Keratinocyte (primary cell): ENCODE measurements around the gene GATAD2B. TPM values are rescaled to one million over a fixed set of nuclear protein-coding genes. Genes with fewer than 3 reads are reported as not detected.
"Not testable (repeated sequence)": the region's sequence is repeated elsewhere in the genome, so short reads cannot be mapped to it uniquely, and the experiment has no call there.

Experiments
- DNase-seq: peaks from one replicate; pipeline ENCODE4 v3.0.0-alpha.2; 2011; ENCODE audit warnings: low read depth, missing footprints, low spot score
- FAIRE-seq: peaks from 2 replicates; lab custom pipeline; 2011; peaks lifted over from hg19 to GRCh38; lab: Jason Lieb, UNC
- H2AFZ ChIP-seq: 2 replicates; pipeline ENCODE4 v1.6.0; 2012; ENCODE audit warnings: low read length, control low read depth, inconsistent platforms; ENCODE audit not compliant: control insufficient read depth
- H3K27ac ChIP-seq: 2 replicates; pipeline ENCODE4 v1.5.1; 2011; ENCODE audit warnings: low read length; ENCODE audit not compliant: control insufficient read depth, insufficient read depth
- H3K27me3 ChIP-seq: 3 replicates; pipeline ENCODE4 v1.6.0; 2011; ENCODE audit warnings: low read length; ENCODE audit not compliant: control insufficient read depth, insufficient read depth; ENCODE audit errors: extremely low read depth
- H3K36me3 ChIP-seq, 2 experiments: 2 replicates in 1 of 2; 3 replicates in 1 of 2; pipeline ENCODE4 v1.5.1; 2011; ENCODE audit warnings: low read length in 2 of 2, mild to moderate bottlenecking in 1 of 2; ENCODE audit not compliant: control insufficient read depth in 2 of 2, insufficient read depth in 2 of 2; ENCODE audit errors: extremely low read depth in 1 of 2
- H3K4me1 ChIP-seq: 3 replicates; pipeline ENCODE4 v1.5.1; 2011; ENCODE audit warnings: low read length; ENCODE audit not compliant: control insufficient read depth, insufficient read depth; ENCODE audit errors: extremely low read depth
- H3K4me2 ChIP-seq: 3 replicates; pipeline ENCODE4 v1.6.0; 2011; ENCODE audit warnings: low read depth, low read length; ENCODE audit not compliant: control insufficient read depth, insufficient read depth; ENCODE audit errors: extremely low read depth
- H3K4me3 ChIP-seq, 3 experiments: fragments of 200-600 bp in 1 of 3; sonication (generic) in 1 of 3; 2 replicates in 2 of 3; 3 replicates in 1 of 3; pipeline ENCODE4 v1.5.1; 2011 to 2016; ENCODE audit warnings: low read length in 3 of 3, mild to moderate bottlenecking in 3 of 3, control low read depth in 2 of 3, inconsistent platforms in 1 of 3, low read depth in 1 of 3, mixed read lengths in 1 of 3, mixed run types in 1 of 3, moderate library complexity in 1 of 3; ENCODE audit not compliant: control insufficient read depth in 2 of 3, insufficient read depth in 2 of 3; ENCODE audit errors: extremely low read depth in 1 of 3
- H3K79me2 ChIP-seq: 2 replicates; pipeline ENCODE4 v1.6.0; 2012; ENCODE audit warnings: low read length; ENCODE audit not compliant: control insufficient read depth, insufficient read depth
- H3K9ac ChIP-seq: 3 replicates; pipeline ENCODE4 v1.6.0; 2011; ENCODE audit warnings: low read length; ENCODE audit not compliant: control insufficient read depth, insufficient read depth; ENCODE audit errors: extremely low read depth
- H3K9me1 ChIP-seq: 3 replicates; pipeline ENCODE4 v1.6.0; 2011; ENCODE audit warnings: low read length; ENCODE audit not compliant: control insufficient read depth, insufficient read depth; ENCODE audit errors: extremely low read depth
- H3K9me3 ChIP-seq: 2 replicates; pipeline ENCODE4 v1.5.1; 2012; ENCODE audit warnings: low read depth, low read length; ENCODE audit not compliant: control insufficient read depth
- H4K20me1 ChIP-seq: 3 replicates; pipeline ENCODE4 v1.6.0; 2011; ENCODE audit warnings: low read length; ENCODE audit not compliant: control insufficient read depth, insufficient read depth; ENCODE audit errors: extremely low read depth
- EZH2 ChIP-seq: IDR thresholded peaks from one replicate; pipeline ENCODE4 v1.6.1; 2012; ENCODE audit warnings: inconsistent platforms, mild to moderate bottlenecking, low read length, moderate library complexity
- dilution Hi-C: fragments of 300-500 bp; cut with MboI; formaldehyde crosslinking; loops from one replicate; pipeline ENCODE4 v1.7.0; 2020; ENCODE audit warnings: low sequenced_read_pairs; ENCODE audit not compliant: extremely low pct_ligation_motif_present
- polyA plus RNA-seq, 5 experiments: library from polyadenylated mRNA; depleted of rRNA in 3 of 5; stranded (reverse) in 3 of 5; stranded (forward) in 1 of 5; unstranded in 1 of 5; fragments of >200 nt; gene quantifications; 1 replicate in 1 of 5; 2 replicates in 3 of 5; 3 replicates in 1 of 5; pipeline versions ENCODE4 v1.2.1 to v1.2.3, GENCODE V29; 2011 to 2012; ENCODE audit warnings: missing spikeins in 2 of 5, low read depth in 1 of 5, low replicate concordance in 1 of 5
- TF ChIP-seq, protein P1 (sequence below), 3 experiments: IDR thresholded peaks in 1 of 3; conservative IDR thresholded peaks in 1 of 3; optimal IDR thresholded peaks in 1 of 3; 2 replicates in 2 of 3; 3 replicates in 1 of 3; pipeline versions ENCODE3 to v1.5.1; 2011; ENCODE audit warnings: low read length in 3 of 3, mild to moderate bottlenecking in 3 of 3, moderate library complexity in 2 of 3, control low read depth in 1 of 3, inconsistent platforms in 1 of 3; ENCODE audit not compliant: insufficient read depth in 2 of 3; ENCODE audit errors: extremely low read depth in 1 of 3

Gene GATAD2B
- polyA plus RNA-seq, 1 donor (not counting 4 experiments of a cell fraction or from before 2014, with no cell fraction given): 6.1 TPM

GRCh38 chr1:153912349-153912748 lies 10.4 kb downstream of the GATAD2B start:
- Histone ChIP-seq H3K36me3 (no peaks in the 10 kb centered on the region), H2AFZ (no peak overlapping the region), H3K4me1 (no peaks in the 10 kb centered on the region), H3K9ac (no peak overlapping the region), H3K9me3 (no peaks in the 10 kb centered on the region), H3K79me2 (peaks cover 88% of the 10 kb centered on the region), H3K27me3 (no peaks in the 10 kb centered on the region), H3K9me1 (no peaks in the 10 kb centered on the region), H3K4me2 (no peak overlapping the region), H4K20me1 (peaks cover 3% of the 10 kb centered on the region), H3K4me3 (no peak overlapping the region), H3K27ac (no peak overlapping the region)
- no peak for DNase-seq
- no peak for TF ChIP-seq EZH2
- TF ChIP-seq, protein P1, sequence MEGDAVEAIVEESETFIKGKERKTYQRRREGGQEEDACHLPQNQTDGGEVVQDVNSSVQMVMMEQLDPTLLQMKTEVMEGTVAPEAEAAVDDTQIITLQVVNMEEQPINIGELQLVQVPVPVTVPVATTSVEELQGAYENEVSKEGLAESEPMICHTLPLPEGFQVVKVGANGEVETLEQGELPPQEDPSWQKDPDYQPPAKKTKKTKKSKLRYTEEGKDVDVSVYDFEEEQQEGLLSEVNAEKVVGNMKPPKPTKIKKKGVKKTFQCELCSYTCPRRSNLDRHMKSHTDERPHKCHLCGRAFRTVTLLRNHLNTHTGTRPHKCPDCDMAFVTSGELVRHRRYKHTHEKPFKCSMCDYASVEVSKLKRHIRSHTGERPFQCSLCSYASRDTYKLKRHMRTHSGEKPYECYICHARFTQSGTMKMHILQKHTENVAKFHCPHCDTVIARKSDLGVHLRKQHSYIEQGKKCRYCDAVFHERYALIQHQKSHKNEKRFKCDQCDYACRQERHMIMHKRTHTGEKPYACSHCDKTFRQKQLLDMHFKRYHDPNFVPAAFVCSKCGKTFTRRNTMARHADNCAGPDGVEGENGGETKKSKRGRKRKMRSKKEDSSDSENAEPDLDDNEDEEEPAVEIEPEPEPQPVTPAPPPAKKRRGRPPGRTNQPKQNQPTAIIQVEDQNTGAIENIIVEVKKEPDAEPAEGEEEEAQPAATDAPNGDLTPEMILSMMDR (optimal IDR thresholded peaks at IDR 0.05 in 1 of 3, IDR thresholded peaks at IDR 0.05 in 1 of 3, conservative IDR thresholded peaks at IDR 0.05 in 1 of 3; ENCODE audit: extremely low read depth in 1 of 3, insufficient read depth in 2 of 3, low read length in 3 of 3): no peak
- dilution Hi-C loops: no loop called here
- no peak for FAIRE-seq

- H3K27ac ChIP-seq, FAIRE-seq, H3K4me1 ChIP-seq, H3K4me2 ChIP-seq, H3K9ac ChIP-seq, DNase-seq, H3K36me3 ChIP-seq, dilution Hi-C loops, H3K9me1 ChIP-seq, H2AFZ ChIP-seq, H3K27me3 ChIP-seq, H3K4me3 ChIP-seq, H3K9me3 ChIP-seq, H4K20me1 ChIP-seq: not testable (repeated sequence)
- peaks cover 86% of the 10 kb centered on the region for H3K79me2 ChIP-seq
Measured at GRCh38 chr1:153910560-153910959, 12.2 kb downstream of the GATAD2B start.

DNA sequence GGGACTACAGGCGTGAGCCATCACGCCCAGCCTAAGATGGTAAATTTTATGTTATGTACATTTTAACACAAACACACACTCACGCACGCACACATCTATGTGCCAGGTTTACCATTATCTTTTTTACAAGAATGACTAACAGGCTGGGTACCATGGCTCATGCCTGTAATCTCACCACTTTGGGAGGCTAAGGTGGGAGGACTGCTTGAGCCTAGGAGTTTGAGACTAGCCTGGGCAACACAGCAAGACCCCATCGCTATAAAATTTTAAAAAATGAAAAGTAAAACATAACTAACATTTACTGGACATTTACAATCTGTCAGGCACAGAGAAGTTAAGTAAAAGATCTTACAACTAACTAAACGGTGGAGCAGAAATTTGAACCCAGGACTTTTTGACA lies 14.7 kb downstream of the GATAD2B start:
- no peak for FAIRE-seq
- peaks cover 90% of the 10 kb centered on the region for H3K79me2 ChIP-seq

More for the DNA sequence above, 14.7 kb downstream of the GATAD2B start:
- no peaks in the 10 kb centered on the region for H3K9me1 ChIP-seq
- no peak overlapping the region for H3K9ac ChIP-seq
- no peak overlapping the region for H3K27ac ChIP-seq
- H4K20me1 ChIP-seq: no peaks in the 10 kb centered on the region
- no peaks in the 10 kb centered on the region for H3K27me3 ChIP-seq
- H3K9me3 ChIP-seq: no peaks in the 10 kb centered on the region
- no peaks in the 10 kb centered on the region for H3K4me1 ChIP-seq
- no peak overlapping the region for H3K4me3 ChIP-seq
- dilution Hi-C loops: no loop called here
- no peak overlapping the region for H2AFZ ChIP-seq
- no peak for DNase-seq
- H3K4me2 ChIP-seq: no peak overlapping the region
- TF ChIP-seq, protein P1 (optimal IDR thresholded peaks at IDR 0.05 in 1 of 3, IDR thresholded peaks at IDR 0.05 in 1 of 3, conservative IDR thresholded peaks at IDR 0.05 in 1 of 3; ENCODE audit: extremely low read depth in 1 of 3, insufficient read depth in 2 of 3, low read length in 3 of 3): no peak
- TF ChIP-seq EZH2: no peak
- H3K36me3 ChIP-seq: peaks cover 0 to 6% of the 10 kb centered on the region in 2 experiments
